DMS114 treated with DMSO at 0.1 percent for 48 hours (cell line): Measurements from ENCODE around the gene ZNF385D.

Experiments
- DNase-seq: peaks from one replicate; lab custom pipeline; 2025; ENCODE audit not compliant: unreplicated experiment; lab: John Stamatoyannopoulos, UW

Gene ZNF385D

DNA sequence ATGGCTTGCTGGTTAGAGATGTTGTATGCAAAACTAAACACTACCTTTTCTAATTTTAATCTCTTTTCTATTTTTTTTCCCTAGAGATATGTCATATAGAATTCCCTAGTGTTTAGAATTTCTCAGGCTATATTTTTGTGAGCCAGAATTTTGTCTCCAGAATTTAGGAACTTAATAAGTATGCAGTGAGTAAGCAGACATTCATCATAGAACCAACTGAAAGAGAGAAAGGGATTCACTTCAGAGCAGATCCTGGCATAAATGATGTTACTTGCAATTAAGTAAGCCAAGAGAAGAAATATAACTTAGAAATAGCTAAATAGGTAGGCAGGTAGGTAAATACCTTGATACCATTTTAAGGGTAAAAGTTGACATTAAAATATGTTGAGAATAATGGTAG is 288.9 kb downstream of the ZNF385D start:
- DNase-seq = no peak

DNA sequence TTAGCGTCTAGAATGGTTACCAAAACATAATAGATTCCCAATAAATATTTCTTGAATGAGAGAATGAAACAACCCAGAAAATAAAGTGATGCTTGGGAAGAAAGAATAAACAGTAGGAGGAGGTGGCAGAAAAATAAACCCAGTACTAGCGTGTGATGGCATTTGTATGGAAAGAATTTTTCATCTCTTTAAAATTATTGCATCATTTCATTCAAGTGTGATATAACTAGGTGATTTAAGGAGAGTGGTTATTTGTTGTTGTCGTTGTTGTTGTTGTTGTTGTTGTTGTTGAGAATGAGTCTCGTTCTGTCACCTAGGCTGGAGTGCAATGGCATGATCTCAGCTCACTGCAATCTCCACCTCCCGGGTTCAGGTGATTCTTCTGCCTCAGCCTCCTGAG is 293.9 kb downstream of the ZNF385D start:
- no peak for DNase-seq

DNA sequence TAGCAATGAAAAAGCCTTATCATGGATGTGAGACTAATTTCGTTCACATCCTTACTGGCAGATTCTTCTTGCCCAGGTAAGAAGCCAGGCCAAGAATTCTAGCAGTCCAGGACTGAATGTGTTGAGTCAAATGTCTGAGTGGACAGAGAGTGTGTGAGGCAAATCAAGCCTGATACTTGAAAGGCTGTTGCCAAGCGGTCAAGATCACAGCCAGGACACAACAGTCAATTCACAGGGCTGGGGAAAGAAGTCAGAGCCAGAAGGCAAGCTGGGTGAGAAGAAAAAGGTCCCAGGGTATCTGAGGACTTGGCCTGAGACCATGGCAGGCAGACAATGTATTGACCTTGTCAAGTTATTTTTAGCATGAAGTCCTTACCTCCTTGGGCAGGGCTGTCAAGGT is 301.3 kb downstream of the ZNF385D start:
- DNase-seq = no peak

DNA sequence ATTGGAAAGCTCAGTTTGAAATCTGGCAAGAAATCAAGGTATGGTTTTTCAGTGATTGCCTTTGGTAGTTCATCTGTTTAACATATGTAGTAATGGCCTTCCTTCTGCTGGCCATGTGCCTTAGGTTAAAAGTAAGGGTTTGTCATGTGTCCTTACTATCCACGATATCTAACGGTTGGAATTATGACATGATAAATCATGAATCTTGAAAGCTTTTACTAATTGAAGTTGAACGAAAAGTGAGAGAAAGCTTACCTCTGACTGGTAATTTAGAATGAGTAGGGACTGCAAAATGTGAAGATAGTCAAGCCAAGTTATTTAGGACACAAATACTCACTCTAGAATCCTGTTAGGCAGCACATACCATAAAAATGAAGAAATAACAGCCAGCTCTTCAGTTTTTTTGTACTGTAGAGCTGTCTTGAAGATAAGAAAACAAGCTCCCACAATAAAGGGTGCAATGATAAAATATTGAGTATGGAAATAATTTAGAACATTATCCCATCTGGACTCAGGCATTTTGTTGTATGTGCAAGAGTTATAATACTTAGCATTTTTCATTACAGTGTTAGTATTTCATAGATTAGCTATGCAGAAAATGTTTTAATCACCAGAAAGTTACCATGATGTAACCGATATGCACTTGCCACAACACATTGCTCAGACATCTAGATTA is 303.4 kb downstream of the ZNF385D start:
- no peak for DNase-seq

DNA sequence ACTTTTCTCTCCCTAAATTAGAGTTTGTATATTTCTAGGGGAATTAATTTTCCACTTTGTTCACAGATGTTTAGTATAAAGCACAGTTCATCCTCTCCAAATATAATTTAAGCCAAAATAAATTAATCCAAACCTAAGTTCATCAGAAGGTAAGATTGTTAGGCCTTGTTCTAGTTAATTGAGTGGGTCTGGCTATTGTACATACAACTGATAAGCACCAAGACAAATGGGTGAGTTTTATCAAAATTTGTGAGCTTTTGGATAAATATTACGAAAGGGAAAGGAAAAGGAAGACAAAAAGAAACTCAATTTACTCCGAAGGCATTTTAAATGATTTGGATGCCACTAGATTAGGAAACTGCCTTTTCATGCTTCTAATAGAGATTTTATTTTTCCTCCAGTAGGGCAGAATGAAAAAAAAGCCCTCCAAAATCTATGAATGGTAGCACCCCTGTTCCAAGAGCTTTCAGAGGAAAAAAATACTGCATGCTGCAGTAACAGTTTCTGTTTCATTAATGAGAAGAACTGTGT is 304.0 kb downstream of the ZNF385D start:
- no peak for DNase-seq

DNA sequence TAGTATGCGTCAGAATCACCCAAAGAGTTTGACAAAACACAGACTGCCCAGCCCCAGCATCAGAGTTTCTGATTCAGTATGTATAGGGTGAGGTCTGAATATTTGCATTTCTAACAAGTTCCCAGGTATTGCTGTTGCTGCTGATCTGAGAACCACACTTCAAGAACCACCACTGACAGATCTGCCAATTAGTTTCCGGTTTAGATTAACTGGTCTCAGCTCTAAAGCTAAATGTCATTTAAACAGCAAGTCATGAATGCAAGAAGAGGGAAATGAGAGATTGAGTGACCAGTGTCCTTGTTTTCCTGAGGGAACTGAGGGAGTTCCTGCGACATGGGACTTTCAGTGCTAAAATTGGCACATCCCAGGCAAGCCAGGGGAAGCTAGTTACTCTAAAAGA is 305.0 kb downstream of the ZNF385D start:
- no peak for DNase-seq

DNA sequence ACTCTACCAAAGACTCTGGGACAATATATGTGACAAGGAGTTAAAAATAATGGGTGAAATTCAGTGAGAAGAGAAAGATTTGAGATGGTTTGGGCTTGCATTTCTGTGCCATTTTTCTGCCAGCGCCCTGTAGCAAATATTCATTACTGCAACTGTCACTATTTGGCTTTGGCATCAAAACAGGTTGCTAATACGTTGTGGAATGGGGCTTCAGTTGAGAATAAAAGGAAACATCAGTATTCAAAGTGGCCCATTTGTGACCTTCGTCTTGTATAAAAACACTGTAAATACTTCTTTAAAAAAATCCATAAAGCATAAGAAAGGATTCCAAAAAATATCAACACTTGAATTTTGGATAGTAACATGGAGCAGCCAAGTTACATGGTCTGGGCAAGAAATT is 309.2 kb downstream of the ZNF385D start:
- DNase-seq = no peak

DNA sequence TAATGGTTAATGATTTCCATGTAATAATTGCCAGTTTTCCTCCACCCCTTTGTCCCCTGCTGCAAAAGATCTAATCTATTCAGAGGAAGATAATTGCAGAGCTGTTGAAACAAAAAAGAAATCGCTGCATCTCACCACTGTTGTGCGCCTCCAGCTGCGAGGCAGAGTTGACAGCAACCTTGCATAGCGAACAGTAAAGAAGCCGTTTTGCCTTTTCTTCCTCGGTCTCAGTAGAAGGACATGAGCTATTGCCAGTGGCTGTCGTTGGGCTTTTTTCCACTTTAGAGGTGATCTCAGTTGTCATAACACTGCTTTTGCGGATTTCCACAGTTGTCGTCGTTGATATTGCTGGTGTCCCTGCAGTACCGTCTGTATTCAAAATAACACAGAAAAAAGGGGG is 314.2 kb downstream of the ZNF385D start:
- no peak for DNase-seq

DNA sequence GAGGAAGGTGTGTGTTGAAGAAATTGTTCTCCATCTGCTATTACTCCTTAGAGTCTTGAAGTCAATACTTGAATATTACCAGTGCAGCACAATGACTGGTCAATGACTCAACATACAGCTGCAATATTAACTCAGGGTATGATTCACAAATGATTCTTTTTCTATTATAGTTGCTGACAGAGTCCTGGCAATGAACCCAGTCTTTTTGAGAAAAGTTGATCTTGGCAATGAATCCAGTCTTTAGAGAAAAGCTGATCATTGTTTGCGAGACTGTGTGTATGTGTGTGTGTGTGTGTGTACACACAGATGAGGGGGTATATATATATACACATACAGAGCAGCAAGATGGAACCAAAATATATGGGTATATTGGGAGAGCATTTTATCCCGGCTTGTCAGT is 315.1 kb downstream of the ZNF385D start:
- no peak for DNase-seq

DNA sequence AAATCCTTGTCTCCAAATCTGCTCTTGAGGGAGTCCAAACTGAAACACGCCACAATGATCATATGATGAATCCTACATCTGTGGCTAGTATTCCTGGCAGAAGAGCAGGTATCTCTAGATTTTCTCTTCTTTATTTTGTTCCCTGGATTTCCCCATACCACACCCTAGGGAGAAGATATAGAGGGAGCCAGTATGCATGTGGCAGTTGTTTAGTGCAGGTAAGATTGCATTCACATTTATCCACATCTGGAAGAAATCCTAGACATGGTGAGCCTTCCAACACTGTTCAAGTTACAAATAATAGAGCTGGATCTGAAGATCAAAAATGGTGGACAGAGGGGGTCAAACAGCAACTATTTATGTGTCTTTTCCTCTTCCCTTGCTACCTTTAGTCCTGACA is 316.7 kb downstream of the ZNF385D start:
- no peak for DNase-seq

DNA sequence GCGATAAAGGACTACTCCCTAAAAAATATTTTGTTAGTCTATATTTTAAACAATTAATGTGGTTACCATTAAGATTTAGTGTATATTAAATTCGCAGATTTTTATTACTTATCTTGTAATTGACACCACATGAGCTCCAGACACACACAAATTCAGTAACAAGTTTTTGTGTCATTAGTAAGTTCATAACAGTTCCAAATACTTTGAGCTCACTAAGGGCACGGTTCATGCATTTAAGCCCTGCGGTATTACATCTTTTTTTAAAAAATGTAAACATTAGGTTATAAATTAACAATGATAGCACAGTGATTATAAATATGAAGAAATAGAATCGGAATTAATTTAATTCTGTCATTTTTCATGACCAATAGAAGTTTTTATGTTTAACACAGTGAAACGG is 317.3 kb downstream of the ZNF385D start:
- no peak for DNase-seq

DNA sequence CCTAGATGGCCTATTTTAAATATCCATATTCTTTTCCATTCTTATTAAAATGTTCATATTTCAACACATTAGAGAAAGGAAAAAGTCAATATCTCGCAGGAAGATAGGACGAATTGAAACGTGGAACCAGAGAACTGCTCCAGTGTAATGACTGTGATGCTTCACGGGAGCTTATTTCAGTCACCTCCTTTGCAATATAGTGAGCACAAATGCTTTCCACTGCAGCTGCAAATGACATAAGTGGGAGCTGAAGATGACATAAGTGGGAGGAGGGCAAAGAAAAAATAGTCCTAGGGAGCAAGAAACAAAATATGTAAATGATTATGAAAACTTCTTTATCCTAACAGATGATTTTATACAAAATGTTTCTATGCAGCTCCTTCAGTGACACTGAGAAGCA is 324.1 kb downstream of the ZNF385D start:
- no peak for DNase-seq

DNA sequence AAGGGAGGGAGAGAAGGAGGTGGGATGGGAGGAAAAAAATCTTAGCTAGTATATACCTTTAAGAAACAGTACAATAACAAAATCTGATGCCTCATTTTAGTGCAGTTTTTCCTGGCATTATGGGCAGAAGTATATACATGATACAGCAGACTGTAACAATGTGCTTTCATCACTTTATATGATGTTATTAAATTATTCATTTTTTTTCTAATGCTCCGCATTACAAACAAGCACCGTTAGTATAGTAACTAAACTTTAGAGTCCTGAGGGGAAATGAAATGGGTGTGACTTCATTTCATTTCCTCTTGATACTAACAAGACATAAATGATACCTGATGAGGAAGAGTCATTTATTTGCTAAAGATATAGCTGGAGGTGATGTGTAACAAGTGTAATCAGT is 325.3 kb downstream of the ZNF385D start:
- DNase-seq = no peak

DNA sequence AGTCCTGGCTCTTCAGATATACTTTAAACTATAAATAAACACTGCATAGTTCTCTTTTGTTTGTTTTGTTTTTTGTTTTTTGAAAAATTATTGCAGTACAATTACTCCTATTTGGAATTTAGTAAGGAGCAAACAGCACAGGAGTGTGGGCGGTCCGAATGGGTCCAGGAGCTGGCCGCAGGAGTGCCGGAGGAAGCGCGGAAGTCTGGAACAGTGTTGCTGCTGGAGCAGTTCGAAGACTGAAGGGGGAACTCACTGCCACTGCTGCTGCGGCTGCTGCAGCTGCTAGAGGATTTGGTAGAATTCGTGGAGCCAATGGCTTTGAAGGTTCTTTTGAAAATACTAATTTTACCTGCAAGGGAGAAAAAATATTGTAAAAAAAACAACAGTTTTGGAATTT is 329.9 kb downstream of the ZNF385D start:
- no peak for DNase-seq

DNA sequence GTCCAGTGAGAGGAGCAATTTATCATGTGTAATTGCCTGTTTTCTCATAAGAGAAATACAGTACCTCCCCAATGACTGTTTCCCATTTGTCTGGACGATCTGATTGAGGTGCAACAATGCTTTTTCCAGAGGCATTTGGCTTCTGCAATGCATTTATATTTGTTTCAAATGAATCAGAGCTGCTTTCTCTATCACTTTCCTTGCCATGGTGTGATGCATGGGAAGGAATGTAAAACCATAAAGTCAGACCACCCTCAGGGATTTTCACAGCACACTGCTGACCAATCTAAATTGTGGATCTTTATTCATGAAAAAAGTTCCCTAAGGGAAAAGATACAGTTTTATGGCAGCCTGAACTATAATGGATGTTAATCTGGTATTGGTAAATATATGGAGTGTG is 333.0 kb downstream of the ZNF385D start:
- no peak for DNase-seq

DNA sequence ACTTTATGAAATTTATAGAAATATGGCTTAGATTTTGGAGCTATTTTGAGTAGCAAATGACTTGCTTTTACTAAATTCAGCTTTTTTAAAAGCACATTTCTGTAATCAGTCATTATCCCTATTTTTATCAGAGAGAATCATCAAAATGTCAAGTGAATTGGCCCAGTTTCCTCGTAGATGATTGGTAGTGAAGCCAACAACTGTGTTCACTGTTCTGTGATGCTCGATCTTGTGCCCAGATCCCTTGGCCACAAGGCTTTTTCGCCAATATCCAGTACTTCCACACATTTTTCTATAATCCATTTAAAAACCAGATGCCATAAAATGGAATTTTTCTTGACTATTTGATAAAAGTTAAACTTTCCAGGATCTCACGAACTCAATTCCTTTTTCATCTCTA is 336.5 kb downstream of the ZNF385D start:
- no peak for DNase-seq

DNA sequence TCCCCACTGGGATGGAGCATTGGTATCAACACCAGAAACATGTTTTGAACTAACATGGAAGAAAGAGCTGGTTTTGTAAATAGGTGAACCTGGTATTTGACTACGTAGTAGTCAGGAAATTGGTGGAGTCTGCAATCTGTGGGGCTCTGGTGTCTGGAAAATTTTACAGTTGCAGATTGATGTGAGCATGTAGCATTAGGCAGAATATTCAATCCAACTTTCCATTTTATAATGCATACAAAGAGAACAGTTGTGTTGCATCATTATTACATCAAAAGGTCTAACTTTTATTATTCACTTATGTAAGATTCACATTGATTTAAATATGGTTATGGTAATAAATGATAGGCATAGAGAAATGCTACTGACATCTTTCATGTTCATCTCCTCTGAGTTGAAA is 340.0 kb downstream of the ZNF385D start:
- DNase-seq = no peak

DNA sequence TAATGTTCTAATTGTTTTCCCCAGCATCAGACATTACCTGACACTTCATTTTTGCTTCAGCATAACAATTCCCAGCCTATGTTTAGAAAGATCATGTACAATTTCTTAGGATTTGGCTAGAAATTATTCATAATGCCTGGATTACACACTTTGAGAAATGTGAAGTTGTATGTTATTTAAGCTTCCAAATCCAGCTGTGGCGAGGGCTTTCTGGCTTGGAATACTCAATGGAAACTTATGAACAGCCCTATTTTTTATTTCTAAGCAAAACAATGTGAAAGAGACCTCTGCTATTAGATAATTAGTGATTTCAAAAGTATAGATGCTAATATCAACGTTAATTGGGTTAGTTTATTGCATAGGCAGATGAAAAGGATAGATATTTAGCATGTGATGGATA is 341.6 kb downstream of the ZNF385D start:
- DNase-seq = no peak

DNA sequence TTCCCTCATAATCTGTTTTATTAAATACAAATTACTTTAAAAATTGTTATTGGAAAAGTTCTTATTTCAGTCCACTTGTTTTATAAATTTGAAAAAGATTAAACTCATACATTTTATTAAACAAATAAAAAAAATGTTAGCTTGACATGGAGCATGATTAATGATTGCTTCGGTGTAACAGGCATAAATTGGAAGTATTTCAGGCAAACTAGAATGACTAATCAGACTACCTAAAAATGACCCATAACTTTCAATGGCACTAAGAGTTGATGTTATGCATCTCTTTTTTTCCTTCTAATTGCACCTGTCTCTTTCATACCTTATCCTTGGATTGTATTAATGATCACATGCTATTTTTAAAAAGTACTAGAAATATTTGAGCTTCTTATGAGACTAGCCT is 343.3 kb downstream of the ZNF385D start:
- DNase-seq = no peak

DNA sequence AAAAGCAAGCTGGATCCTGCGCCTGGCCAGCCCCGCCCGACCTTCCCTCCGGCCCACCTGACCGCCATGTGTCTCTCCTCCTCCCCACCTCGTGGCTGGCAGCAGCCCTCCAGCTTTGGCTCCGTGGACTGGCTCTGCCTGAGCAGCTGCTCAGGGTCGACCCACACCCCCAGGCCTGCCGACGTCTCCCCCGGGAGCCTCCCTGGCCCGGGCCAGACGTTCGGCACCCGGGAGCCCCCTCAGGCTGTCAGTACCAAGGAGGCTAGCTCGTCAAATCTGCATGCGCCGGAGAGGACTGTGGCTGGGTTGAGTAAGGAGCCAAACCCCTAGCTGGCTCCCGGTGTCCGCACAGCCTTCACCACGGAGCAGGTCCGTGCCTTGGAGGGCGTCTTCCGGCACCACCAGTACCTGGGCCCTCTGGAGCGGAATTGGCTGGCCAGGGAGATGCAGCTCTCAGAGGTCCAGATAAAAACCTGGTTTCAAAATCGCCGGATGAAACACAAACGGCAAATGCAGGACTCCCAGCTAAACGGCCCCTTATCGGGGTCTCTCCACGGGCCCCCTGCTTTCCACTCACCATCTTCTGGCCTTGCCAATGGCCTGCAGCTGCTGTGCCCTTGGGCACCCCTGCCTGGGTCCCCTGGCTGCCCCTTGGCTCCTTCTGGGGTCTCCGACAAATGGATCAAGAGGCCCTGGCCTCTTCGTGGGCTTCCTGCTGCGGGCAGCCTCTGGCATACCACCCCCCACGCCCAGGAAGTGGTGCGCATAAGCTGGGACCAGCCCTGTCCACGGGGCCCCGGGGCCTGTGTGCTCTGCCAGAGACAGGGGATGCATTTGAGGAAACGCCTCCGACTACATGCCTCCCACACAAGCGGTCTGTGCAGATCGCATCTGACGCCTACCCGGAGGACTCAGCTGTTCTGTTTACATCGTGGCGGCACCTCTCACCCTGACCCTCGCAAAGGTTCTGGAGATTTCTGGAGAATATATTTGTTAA is 345.0 kb downstream of the ZNF385D start:
- no peak for DNase-seq

DNA sequence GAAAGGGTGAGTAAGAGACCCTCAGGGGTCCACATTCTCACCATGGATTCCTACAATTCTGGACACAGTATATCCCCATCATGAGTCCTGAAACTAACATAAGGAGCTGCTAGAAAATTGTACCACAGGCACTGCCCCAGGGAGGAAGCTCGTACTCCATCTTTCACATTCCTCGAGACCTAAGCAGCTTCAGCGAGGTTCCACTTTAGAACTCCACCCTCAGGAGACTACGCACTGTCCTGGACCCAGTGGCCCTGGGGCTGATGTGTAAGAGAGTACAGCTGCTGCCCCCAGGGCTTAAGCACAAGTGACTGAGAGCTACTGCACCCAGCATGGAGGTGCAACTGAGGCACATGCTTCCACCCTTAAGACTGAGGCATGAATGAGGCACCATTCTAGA is 352.5 kb downstream of the ZNF385D start:
- no peak for DNase-seq

DNA sequence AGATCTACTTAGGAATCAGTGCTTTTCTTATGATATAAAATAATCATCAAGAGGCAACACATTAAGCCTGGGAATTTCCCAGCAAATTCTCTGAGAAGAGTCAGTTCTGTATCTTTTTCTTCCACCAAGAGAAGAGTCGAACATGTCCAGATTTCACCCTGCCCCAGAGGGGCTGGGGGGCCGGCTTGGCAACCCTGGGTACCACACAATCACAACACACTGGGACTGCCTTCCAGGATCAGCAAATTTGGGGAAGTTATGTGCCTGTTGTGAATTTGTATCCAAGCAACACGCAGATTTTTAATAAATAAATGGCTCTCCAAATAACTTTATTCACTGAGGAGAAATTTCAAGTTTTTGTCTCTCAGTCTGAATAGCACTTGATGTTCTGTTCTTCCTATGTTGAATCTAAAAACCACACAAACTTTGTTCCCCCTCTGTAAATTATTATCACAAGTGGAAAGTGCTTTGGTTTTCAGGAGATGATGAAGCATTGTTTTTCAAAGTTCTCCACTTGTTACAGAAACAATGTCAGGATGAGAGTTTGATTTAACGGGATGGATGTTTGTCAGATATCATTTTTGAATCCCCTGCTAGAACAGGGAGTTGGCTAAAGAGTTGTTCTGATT is 357.2 kb downstream of the ZNF385D start:
- no peak for DNase-seq
